Activated T-cell treated with anti-CD3 and anti-CD28 coated beads for 4 hours (primary cell): ENCODE results near the gene CPAMD8.

Experiments
- DNase-seq: peaks from one replicate; pipeline ENCODE4 v3.0.0-alpha.2; 2020

The CPAMD8 gene

DNA sequence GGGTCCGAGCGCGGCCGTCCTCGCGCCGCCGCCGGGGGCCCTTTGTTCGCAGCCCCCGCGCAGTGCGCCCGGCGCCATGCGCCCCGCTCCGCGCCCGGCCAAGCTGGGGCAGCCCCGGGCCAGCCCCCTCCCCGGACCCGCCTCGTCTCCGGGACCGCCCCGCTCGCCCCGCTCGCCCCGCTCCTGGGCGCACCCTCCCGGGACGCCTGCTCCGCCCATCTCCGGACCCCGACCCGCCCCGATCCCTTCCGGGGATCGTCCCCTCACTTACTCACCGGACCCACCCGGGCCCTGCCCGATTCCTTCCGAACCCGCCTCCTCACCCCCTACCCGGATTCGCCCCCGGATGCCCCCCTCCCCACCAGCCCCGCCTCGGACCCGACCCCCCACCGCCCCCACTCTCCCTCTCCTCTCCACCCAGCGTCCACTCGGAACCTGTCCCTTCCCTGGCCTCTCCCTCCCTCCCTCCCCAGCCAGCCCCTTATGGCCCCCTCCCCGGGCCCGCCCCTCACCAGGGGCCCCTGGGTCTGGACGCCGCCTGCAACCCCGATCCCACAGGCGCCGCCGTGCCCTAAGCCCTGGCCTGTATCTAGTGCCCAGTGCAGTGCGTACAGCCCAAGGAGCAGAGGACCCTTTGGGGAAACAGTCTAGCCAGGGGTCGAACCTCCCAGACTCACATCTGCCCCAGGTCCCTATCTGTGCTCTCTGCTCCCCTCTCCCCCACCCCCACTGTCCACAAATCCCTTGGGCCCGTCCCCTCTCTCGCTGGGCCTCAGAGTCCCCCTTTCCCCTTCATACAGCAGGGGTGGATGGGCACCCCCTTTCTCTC lies at the start of gene CPAMD8:
Gene CPAMD8 (minus strand): TSS at position 105 of the 829 bp plus-strand sequence. CDS start 168 bp downstream, outside the sequence.
- DNase-seq = no peak

DNA sequence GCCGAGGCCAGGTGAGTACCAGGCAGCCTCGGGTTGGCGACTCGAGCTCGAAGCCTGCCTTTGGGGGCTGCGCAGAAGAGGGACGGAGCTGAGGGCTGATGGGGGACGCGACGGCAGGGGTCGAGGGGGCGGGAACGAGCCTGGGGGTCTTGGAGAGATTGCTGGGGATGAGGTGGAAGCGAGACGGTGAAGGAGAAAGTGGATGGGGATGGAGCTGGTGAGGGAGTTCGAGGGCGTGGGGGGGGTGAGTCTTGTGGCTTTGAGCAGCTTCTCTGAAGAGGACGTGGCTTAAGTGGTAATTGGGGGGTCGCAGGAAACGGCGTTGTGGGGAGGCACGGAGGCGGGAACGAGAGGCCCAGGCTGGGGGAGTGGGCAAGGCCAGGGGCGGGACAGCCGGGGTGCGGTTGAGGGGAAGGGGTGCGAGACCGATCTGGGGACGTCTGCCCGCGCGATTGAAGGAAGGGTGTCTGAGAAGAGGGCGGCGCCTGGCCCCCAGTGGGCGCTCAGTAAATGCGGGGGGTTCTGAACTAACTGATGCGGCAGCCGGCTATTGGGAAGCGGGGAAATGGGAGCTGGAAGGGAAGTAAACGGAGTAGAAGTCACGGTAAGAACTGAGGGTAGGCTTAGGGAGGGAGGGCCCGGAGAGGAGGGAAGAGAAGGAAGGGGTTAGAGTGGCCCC lies 49.4 kb upstream of the CPAMD8 start:
- DNase-seq = no peak

DNA sequence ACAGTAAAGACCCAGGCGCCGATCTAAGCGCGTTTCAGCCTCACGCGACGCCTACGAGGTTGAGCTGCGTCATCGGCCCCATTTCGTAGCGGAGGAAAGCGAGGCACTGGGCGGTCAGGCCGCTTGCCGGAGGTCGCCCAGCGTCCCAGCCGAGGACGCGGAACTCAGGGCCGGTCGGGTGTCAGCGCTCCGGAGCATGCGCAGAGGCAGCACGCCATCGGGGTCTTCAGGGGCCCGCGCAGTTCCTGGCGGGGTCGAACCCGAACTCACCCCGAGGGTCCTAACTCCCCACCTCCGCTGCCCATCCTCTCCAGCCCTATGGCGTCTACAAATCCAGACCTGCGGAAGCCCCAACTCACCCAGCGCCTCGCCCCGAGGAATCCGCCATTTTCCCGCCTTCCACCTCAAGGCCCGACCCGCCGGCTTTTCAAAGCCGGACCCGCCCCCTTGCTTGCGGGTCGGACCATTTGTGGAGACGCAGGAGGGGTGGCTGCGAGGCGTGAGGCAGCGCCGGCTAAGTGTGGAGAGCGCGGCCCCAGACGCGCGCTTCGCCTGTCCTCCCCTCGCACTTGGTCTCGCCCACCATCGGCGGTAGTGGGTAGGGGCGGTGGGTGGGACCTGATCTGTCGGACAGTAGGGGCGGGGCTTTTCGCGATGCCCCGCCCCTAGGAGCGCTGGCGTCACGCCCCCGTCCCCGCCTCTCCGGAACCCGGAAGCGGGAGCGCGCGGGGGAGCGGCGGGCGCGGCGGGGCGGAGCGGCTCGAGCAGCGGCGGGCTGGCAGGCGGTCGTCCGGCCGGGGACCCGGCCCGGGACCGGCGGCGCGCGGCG lies 48.6 kb upstream of the CPAMD8 start, which contains the start of the genes HAUS8 and MYO9B:
Gene HAUS8 (minus strand): TSS at position 418 of the 829 bp plus-strand sequence. CDS start 30 bp downstream, at position 388.
Gene MYO9B (plus strand): TSS at position 743 of the 829 bp plus-strand sequence. CDS start 25,941 bp downstream, outside the sequence.
- peak; percentile 99 for DNase-seq

- no peak for DNase-seq
These were observed 48.0 kb upstream of the CPAMD8 start for GRCh38 chr19:17074634-17075034.

DNA sequence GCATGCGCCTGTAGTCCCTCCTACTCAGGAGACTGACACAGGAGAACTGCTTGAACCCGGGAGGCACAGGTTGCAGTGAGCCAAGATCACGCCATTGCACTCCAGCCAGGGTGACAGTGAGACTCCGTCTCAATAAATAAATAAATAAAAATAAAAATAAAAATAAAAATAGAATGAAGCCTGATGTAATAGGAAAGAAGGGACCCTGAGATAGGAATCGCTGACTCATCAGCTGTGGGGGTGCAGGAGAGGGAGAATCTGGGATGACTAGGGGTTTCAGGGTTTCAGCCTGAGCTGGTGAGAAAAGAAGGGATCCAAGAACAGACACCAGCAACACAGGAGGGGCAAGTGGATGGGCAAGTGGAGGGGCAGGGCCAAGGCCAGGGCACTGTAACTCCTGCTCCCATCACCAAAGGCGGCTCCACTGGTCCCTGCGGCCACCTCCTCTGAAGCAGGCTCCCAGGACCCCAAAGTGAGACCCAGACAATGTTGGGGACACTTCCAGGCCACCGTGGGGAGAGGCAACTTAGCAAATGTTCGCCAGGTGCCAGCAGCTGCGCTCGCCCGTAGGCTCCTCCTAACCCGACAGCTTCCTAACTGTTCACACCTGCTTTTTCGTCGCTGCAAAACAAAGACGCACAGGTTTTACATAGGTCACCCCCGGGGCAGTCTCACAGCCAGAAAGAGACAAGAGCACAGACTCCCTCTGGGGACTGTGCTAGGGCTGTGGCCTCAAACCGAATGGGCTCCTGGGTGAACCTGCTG lies 47.4 kb upstream of the CPAMD8 start:
- no peak for DNase-seq

- DNase-seq = no peak
These were observed 44.3 kb upstream of the CPAMD8 start for GRCh38 chr19:17070912-17071311.

- DNase-seq = no peak
These were observed 43.8 kb upstream of the CPAMD8 start for GRCh38 chr19:17070421-17070820.

- DNase-seq = no peak
These were observed 42.6 kb upstream of the CPAMD8 start for GRCh38 chr19:17069193-17069592.

DNA sequence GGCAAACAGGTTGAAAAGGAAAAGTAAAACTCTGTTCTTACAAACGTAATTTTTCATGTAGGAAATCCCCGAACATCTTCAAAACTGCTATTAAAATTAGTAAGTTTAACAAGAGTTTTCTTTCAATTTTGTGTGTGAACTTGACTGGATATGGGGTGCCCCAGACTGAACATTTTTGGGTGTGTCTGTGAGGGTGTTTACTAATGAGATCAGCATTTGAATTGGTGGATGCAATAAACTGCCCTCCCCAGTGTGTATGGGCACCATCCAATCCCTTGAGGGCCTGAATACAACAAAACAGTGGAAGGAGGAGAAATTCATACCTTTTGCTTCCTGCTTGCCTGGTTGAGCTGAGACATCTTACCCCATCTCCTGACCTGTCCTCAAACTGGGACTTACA lies 36.8 kb upstream of the CPAMD8 start:
- DNase-seq = no peak

GRCh38 chr19:17061691-17062090 lies 35.1 kb upstream of the CPAMD8 start:
- no peak for DNase-seq

DNA sequence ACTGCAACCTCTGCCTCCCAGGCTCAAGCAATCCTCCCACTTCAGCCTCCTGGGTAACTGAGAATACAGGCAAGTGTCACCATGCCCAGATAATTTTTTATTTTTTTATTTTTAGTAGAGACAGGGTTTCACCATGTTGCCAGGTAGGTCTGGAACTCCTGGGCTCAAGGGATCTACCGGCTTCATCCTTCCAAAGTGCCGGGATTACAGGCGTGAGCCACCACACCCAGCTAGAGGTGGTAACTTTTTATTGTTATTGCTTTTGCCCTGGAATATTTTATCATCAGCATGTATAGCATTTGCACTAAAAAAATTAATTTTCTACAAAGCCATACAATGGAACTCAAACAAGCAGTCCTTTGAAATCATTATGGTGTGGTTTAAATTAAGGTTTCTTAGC lies 34.6 kb upstream of the CPAMD8 start:
- DNase-seq = no peak

DNA sequence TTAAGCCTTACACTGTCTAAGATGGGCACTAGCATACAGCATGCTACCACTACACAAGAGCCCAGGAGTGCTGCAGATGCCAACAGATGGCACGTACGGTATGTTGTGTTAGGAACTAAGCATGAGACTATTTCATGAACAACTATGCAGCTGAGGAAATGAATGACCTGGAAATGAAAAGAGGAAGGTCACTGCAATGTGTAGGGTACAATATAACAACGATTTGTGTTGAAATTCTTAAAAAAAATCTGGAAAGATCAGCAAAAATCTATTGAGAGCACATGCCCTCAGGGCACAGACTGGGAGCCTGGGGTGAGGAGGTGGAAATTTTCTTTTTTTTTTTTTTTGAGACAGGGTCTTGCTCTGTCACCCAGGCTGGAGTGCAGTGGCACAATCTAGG lies 34.2 kb upstream of the CPAMD8 start:
- no peak for DNase-seq

GRCh38 chr19:17058236-17058635 lies 31.6 kb upstream of the CPAMD8 start:
- no peak for DNase-seq

DNA sequence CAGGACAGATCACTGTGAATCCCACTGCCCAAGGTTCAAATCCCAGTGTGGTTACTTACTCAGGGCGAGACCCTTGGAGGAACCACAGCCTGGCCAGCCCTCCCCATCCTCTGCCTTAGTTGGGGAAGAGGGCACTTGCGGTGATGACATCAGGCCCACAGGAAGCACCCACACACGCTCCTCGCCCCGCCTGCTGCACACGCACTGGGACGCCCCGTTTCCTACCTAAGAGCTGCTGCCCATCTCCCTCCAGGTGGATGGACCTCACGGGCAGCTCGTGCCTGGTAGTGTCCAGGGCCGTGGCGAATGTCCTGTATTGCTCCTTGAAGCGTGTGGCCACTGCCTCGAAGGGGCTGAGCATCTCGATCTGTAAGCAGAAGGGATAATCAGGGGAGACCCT lies 29.0 kb upstream of the CPAMD8 start:
- DNase-seq = no peak

DNA sequence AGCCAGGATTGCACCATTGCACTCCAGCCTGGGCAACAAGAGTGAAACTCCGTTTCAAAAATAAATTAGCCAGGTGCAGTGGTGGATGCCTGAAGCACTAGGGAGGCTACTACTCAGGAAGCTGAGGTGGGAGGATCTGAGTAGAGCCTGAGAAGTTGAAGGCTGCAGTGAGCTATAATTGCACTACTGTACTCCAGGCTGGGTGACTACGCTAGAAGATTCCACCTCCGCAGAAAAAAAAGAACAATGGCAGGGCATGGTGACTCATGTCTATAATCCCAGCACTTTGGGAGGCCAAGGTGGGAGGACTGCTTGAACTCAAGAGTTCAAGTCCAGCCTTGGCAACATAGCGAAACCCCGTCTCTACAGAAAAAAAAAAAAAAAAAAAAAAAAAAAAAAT lies 28.1 kb upstream of the CPAMD8 start:
- DNase-seq = no peak

- DNase-seq = no peak
These were observed 25.8 kb upstream of the CPAMD8 start for GRCh38 chr19:17052439-17052838.

DNA sequence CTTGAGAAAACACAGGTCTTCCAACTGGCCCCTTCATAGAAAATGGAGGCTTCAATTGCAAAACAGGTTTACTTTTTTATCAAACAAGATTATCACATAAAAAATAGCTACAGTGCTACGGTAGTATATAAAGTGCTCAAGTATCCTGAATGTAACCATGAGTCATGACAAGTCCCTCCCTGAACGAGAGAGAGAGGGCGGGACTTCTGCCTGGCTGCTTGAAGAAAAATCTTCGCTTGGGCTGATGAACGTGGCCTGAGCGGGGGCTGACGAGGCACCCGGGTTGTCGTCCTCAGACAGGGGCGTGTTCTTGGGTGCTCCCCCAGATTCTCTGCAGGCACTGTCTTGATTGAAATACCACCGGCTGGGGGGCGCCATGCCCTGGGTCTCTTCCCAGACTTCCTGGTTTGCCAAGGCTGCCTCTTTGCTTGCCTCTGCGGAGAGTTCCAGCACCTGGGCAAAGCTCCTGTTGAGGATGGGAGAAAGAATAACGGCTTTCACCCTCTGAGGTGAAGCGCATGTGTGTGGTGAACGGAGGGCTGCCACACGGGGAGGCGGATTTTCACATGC lies 23.2 kb upstream of the CPAMD8 start:
- no peak for DNase-seq

DNA sequence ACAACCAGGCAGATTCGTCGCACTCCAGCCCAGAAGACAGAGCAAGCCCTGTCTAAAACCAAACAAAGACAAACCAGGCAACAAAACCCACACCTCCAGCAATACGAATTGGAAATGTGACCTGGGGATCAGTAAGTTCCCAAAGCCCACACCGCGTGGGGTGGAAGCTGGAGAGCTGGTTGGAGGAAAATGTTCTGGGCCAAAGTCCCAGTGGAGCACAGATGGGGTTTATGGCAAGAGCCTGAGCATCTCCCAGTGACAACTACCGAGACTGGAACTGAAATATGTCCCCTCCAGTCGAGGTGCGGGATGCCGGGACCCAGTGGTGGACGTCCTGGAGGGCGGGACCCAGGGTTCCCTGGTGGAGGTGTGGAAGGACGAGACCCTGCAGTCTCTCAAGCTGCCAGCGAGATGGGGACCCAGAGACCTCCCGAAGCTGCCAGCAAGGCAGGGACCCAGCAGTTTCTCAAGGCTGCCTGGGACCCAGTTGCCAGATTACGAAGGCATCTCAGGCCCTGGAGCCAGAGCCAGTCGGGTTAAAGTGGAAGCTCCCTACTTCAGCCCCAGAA lies 22.4 kb upstream of the CPAMD8 start:
- no peak for DNase-seq

GRCh38 chr19:17045907-17046502 lies 19.4 kb upstream of the CPAMD8 start:
- no peak for DNase-seq

- no peak for DNase-seq
These were observed 17.1 kb upstream of the CPAMD8 start for GRCh38 chr19:17043744-17044143.

GRCh38 chr19:17041976-17042375 lies 15.4 kb upstream of the CPAMD8 start:
- DNase-seq = no peak
